Vein endothelial cell (primary cell): ENCODE results near the gene INCA1. TPM values are rescaled to one million over a fixed set of nuclear protein-coding genes. Genes with fewer than 3 reads are reported as not detected.

Experiments used
- small RNA-seq: library from RNA; depleted of rRNA; stranded (forward); fragments of <200 nt; gene quantifications from one replicate; pipeline ENCODE3, GENCODE V24; 2012
- total RNA-seq: library from RNA; depleted of rRNA; stranded (reverse); fragments of >200 nt; gene quantifications from 2 replicates; pipeline ENCODE4 v1.2.3, GENCODE V29; 2012

INCA1 gene, protein sequence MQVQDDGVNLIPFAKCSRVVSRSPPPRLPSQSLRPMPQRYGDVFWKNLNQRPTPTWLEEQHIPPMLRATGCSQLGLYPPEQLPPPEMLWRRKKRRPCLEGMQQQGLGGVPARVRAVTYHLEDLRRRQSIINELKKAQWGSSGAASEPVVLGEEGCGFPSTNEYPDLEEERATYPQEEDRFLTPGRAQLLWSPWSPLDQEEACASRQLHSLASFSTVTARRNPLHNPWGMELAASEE
- 0.33 and 0.48 TPM in 2 replicates for total RNA-seq

DNA sequence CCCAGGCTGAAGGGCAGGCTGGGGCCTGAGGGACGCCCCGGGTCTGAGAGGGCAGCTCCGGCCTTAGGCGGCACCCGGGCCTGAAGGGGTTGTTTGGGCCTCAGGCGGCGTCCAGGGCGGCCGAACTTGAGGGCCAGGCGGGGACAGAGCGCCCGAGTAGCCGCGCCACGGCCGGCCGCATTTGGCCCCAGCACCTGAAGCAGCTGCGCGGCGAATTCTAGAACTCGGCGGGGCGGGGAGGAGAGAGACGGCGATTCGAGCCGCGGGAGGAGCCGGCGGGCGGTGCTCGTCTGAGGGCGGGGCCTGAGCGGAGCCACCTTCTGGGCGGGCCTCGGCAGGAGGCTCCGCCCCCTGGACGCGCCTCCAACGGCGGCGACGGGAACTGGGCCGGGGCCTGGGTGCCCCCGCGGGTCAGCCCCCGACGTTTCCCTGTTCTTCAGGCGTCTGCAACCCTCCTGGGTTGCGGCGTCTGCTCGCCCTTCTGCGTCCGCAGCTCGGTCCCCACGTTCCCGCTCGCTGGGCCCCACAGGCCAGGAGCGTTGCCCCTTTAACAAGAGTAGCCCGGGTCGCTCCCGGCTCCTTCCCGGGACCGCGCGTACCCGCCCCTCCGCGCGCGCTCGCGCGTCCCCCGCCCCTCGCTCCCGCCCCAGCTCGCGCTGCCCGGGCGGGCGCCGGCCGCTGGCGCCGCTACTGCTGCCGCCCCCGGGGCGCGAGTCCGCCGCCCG lies at the start of gene INCA1, which contains the start of gene KIF1C:
Gene INCA1, minus strand, starts transcription at position 221 of the 725 bp plus-strand sequence. CDS start 3,085 bp downstream, outside the sequence.
Gene KIF1C, plus strand, starts transcription at position 649 of the 725 bp plus-strand sequence. CDS start 2,297 bp downstream, outside the sequence.

DNA sequence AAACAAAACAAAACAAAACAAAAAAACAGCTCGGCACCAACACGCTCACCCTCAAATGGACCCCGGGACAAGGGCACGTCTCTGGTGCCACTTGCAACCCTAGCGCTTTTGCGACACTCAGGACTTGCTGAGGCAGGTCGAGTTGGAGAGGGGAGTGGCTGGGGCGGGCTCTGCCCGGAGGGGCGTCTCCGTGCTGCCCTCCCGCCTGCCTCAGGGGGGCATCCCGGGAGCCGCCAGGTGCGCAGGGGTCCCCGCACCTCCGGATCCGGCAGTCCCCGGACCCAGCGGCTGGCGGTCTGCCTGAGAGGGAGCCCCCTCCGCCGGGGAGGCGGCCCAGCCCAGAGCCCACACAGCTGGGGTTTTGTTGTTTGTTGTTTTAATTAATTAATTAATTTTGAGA lies 38.0 kb upstream of the INCA1 start, which contains the start of gene SLC52A1:
Gene SLC52A1, minus strand, starts transcription at position 112 of the 400 bp plus-strand sequence. CDS start 820 bp downstream, outside the sequence.

GRCh38 chr17:4986951-4987766 lies 10.2 kb downstream of the INCA1 start, which contains the start of gene CAMTA2:
Gene CAMTA2 (minus strand): TSS chr17:4987675. CDS start chr17:4986222, 1,453 bp downstream.

DNA sequence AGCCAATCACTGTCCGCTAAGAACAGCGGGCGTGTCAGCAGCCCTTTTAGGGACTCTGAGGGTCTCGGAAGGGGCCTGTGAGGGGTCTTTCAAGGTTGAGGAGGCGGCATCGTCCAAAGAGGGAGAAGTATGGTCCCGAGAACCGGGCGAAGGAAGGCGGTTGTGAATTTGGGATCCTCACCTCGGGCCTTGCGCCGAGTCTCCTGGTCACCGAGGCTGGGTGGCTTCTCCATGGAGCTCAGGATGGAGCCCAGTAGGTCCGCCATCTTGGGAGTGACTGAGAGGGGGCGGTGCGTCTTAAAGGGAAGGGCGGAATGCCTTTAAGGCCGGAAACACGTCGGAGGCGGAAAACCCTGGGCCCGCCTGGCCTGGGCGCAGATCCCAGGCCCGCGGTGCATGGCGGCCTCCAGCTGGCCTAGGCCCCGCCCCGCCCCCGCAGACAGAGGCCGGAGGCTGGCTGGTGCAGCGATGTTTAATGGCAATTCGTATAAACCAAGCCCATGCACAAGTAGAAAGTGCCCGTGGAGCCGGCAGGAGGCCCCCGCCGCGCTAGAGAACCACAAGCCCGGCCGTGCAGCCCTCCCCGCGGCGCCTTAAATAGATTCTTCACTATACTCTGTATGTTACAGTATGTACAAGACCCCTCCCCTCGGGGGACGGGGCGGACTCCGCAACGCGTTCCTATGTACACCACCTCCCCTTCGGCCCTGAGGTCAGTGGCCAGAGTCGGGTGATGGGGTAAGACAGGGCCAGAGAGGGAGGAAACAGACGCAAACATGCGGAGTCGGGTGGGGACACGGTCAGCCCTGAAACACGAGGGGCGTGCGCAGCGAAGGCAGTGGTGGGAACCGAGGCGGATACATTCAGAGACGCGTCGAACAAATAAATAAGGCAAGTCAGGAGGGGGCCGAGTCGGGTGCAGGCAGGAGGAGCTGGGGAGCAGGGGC lies 29.5 kb downstream of the INCA1 start, which contains the start of gene SPAG7:
Gene SPAG7, minus strand, starts transcription at position 279 of the 947 bp plus-strand sequence. Its CDS starts 13 bp downstream, at position 266.

DNA sequence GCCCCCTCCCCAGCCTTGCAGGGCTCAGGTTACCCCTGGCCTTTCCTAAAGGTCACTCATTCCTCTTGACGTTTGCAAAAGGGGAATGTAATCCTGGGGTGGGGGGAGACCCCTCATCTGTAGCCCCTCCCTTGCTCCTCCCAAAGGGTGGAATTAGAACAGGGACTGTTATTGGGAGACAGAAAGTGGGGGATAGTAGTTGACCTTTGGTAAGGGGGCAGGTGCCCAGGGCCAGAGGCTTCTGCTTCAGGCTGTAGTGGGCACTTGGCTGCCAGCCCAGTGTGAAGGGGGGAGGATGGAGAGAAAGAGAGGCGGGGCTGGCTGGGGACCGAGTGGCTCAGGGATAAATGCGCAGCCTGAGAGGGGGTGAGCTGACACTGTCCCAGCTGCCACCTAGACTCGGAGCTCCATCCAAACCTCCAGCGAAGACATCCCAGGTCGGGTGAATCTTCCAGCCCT lies 46.5 kb downstream of the INCA1 start, which contains the start of gene ENO3:
Gene ENO3, plus strand, starts transcription at position 374 of the 459 bp plus-strand sequence. CDS start 711 bp downstream, outside the sequence.

GRCh38 chr17:4948166-4948930 lies 49.0 kb downstream of the INCA1 start, which contains the start of gene PFN1:
Gene PFN1 (minus strand): TSS chr17:4948530. CDS start chr17:4948394, 136 bp downstream.

GRCh38 chr17:4939796-4940554 lies 57.3 kb downstream of the INCA1 start, which contains the start of the genes RNF167 and SLC25A11:
Gene RNF167 (plus strand): TSS chr17:4940268. CDS start chr17:4940910, 642 bp downstream.
Gene SLC25A11 (minus strand): TSS chr17:4940046. CDS start chr17:4939910, 136 bp downstream.

Small RNAs within 50 kb of the gene (small RNA-seq; reads per million reads assigned to genes)
- gene MIR6864 (0.19 reads per million), gene MIR6865 (not detected)

Other genes starting within 250 kb of the INCA1 start
- not detected in 2 replicates for gene TM4SF5, start 225.6 kb downstream of the INCA1 start, total RNA-seq
- gene VMO1, start 211.2 kb downstream of the INCA1 start, total RNA-seq, result not detected in 2 replicates
- not detected in 2 replicates for gene GLTPD2, start 208.6 kb downstream of the INCA1 start, total RNA-seq
- 154 and 158 TPM in 2 replicates for gene PSMB6, start 201.4 kb downstream of the INCA1 start, total RNA-seq
- gene PLD2, start 190.4 kb downstream of the INCA1 start, total RNA-seq, result 35.3 and 38.9 TPM in 2 replicates
- 57.6 and 66.6 TPM in 2 replicates for gene MINK1, start 164.2 kb downstream of the INCA1 start, total RNA-seq
- gene C17orf107, start 98.0 kb downstream of the INCA1 start, total RNA-seq, result 1.1 and 1.3 TPM in 2 replicates
- 0.65 and 3.0 TPM in 2 replicates for gene CHRNE, start 94.4 kb downstream of the INCA1 start, total RNA-seq
- not detected in 2 replicates for gene GP1BA, start 65.2 kb downstream of the INCA1 start, total RNA-seq
- 40.4 and 59.4 TPM in 2 replicates for gene SLC25A11, start 57.5 kb downstream of the INCA1 start, total RNA-seq
- 39.5 and 40.2 TPM in 2 replicates for gene RNF167, start 57.3 kb downstream of the INCA1 start, total RNA-seq
- gene PFN1, start 49.0 kb downstream of the INCA1 start, total RNA-seq, result 506 and 560 TPM in 2 replicates
- gene ENO3, start 46.4 kb downstream of the INCA1 start, total RNA-seq, result 1.5 and 1.6 TPM in 2 replicates
- 40.2 and 45.6 TPM in 2 replicates for gene SPAG7, start 29.7 kb downstream of the INCA1 start, total RNA-seq
- 8.2 and 10.0 TPM in 2 replicates for gene CAMTA2, start 9.8 kb downstream of the INCA1 start, total RNA-seq
- 116 and 123 TPM in 2 replicates for gene KIF1C, start 428 bp upstream of the INCA1 start, total RNA-seq
- gene SLC52A1, start 37.9 kb upstream of the INCA1 start, total RNA-seq, result 0.33 TPM in 1 of 2 replicates, not detected in the other
- 2.0 and 2.7 TPM in 2 replicates for gene ZFP3, start 80.9 kb upstream of the INCA1 start, total RNA-seq
- gene ZNF232, start 114.4 kb upstream of the INCA1 start, total RNA-seq, result 5.3 and 6.5 TPM in 2 replicates
- not detected in 2 replicates for gene USP6, start 118.5 kb upstream of the INCA1 start, total RNA-seq
- 4.6 and 6.8 TPM in 2 replicates for gene ZNF594, start 194.3 kb upstream of the INCA1 start, total RNA-seq
- gene SCIMP, start 237.3 kb upstream of the INCA1 start, total RNA-seq, result not detected in 2 replicates